Kidney epithelial cell (primary cell): ENCODE data around the gene TENM3. TPM values are rescaled to one million over a fixed set of nuclear protein-coding genes. Genes with fewer than 3 reads are reported as not detected.

Source experiments
- DNase-seq: peaks from one replicate; pipeline ENCODE4 v3.0.0-alpha.2; 2010; ENCODE audit warnings: low read depth
- H3K27me3 ChIP-seq: 2 replicates; pipeline ENCODE4 v1.6.0; 2011; ENCODE audit warnings: low read length; ENCODE audit not compliant: control insufficient read depth, insufficient read depth
- H3K36me3 ChIP-seq: 2 replicates; pipeline ENCODE4 v1.5.1; 2011; ENCODE audit warnings: low read length; ENCODE audit not compliant: control insufficient read depth, insufficient read depth
- H3K4me3 ChIP-seq: 2 replicates; pipeline ENCODE4 v1.5.1; 2011; ENCODE audit warnings: low read depth, mild to moderate bottlenecking, control low read depth, low read length
- total RNA-seq: library from RNA; depleted of rRNA; stranded (reverse); fragments of >200 nt; gene quantifications from 2 replicates; pipeline ENCODE4 v1.2.3, GENCODE V29; 2015
- TF ChIP-seq, protein P1 (sequence below): IDR thresholded peaks from 2 replicates; pipeline ENCODE4 v1.5.1; 2011; ENCODE audit warnings: mild to moderate bottlenecking, moderate library complexity, low read length, control low read depth, inconsistent platforms; ENCODE audit not compliant: insufficient read depth, poor library complexity, severe bottlenecking

TENM3 gene
- total RNA-seq, 1 donor from 2014 or later = 11.2 TPM

DNA sequence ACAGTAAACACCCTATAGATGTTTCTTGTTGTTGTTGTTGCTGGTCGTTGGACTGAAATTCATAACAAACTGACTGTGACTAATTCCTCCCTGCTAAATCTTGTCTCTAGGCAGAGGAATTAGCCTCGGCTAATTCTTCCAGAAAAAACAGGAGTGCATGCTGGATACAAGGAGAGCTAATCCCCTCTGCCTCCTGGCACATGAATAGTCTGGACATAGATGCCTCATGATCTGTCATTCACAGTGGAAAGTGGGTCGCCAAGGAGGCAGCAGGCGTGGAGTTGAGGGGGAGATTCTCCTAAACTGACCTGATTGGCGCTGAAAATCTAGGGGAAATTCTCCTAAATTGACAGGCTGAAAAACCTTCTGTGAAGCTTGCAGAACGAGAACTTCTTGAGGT is 453.9 kb downstream of the TENM3 start:
- TF ChIP-seq, protein P1, sequence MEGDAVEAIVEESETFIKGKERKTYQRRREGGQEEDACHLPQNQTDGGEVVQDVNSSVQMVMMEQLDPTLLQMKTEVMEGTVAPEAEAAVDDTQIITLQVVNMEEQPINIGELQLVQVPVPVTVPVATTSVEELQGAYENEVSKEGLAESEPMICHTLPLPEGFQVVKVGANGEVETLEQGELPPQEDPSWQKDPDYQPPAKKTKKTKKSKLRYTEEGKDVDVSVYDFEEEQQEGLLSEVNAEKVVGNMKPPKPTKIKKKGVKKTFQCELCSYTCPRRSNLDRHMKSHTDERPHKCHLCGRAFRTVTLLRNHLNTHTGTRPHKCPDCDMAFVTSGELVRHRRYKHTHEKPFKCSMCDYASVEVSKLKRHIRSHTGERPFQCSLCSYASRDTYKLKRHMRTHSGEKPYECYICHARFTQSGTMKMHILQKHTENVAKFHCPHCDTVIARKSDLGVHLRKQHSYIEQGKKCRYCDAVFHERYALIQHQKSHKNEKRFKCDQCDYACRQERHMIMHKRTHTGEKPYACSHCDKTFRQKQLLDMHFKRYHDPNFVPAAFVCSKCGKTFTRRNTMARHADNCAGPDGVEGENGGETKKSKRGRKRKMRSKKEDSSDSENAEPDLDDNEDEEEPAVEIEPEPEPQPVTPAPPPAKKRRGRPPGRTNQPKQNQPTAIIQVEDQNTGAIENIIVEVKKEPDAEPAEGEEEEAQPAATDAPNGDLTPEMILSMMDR = no peak
- DNase-seq = no peak

GRCh38 chr4:182698212-182698611 is 455.0 kb downstream of the TENM3 start:
- Histone ChIP-seq H3K4me3 (no peak overlapping the region), H3K27me3 (no peaks in the 10 kb centered on the region), H3K36me3 (no peaks in the 10 kb centered on the region)
- DNase-seq = no peak
- TF ChIP-seq, protein P1 = no peak

More for the DNA sequence above, 453.9 kb downstream of the TENM3 start:
- H3K36me3 ChIP-seq = no peaks in the 10 kb centered on the region
- H3K27me3 ChIP-seq = no peaks in the 10 kb centered on the region
- no peak overlapping the region for H3K4me3 ChIP-seq

DNA sequence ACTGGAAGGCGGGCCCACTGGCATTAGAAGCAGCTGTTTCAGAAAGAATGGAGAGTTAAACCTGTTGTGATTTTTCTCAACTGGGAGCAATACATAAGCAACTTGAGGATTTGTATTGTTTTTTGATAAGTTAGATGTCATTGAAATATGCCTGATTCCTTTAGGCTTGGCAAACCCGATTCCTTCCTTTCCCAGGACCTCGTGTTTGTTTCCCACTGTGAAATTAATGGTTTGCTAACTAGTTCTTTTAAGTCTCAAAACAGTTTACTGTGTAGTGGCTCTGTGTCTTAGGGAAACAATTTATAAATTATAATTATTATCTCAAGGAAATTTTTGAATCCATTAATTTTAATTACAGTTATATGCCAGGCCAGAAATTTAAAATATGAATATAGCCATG is 456.0 kb downstream of the TENM3 start:
- DNase-seq = no peak

GRCh38 chr4:182699795-182700194 is 456.6 kb downstream of the TENM3 start:
- TF ChIP-seq, protein P1 = no peak
- Histone ChIP-seq H3K4me3 (no peak overlapping the region), H3K36me3 (no peaks in the 10 kb centered on the region), H3K27me3 (no peaks in the 10 kb centered on the region)
- DNase-seq = no peak

More for the DNA sequence above, 456.0 kb downstream of the TENM3 start:
- H3K27me3 ChIP-seq = no peaks in the 10 kb centered on the region
- no peak overlapping the region for H3K4me3 ChIP-seq
- TF ChIP-seq, protein P1 = no peak
- H3K36me3 ChIP-seq = no peaks in the 10 kb centered on the region

DNA sequence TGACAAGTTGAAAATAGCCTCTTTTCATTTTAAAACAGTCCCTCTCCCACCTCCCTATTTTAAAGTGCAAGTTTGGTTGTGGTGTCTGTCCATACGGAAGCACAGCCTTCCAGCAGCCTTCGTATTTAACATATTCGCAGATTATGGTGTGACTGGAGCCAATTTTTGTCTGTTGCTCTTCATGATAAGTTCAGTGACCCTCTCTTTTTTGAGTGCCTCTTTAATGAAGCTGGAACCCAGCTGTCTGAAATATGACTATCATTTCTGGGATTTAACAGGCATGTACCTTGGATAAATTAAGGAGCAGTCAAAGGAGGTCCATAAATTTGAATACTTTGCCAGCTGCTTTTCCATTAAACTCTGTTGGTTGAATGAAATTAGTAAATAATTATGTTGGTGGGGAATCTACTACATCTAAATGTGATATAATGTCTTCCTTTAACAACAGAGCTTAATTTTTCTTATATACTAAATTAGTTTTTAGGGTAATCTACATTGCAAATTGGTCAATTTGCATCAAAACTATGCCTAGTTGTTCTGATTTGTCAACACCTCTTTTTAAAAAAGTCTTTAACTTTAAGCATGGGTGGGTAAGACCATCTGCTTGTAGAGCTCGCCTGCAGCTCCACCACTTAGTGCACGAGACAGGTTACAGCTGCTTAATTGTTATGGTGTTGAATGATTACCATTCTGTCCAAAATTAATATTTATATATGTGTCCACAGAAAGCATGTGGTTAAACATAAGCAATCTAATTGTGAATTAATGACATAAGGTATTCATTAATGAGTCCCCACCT is 457.4 kb downstream of the TENM3 start:
- H3K36me3 ChIP-seq = no peaks in the 10 kb centered on the region
- TF ChIP-seq, protein P1 = no peak
- no peak for DNase-seq
- H3K4me3 ChIP-seq = no peak overlapping the region
- H3K27me3 ChIP-seq = no peaks in the 10 kb centered on the region

- H3K27me3 ChIP-seq = no peaks in the 10 kb centered on the region
- TF ChIP-seq, protein P1 = no peak
- no peak overlapping the region for H3K4me3 ChIP-seq
- DNase-seq = no peak
- H3K36me3 ChIP-seq = no peaks in the 10 kb centered on the region
Observed at GRCh38 chr4:182704077-182704476, 460.9 kb downstream of the TENM3 start.
